Fibroblast of the conjunctiva (primary cell): ENCODE results near the gene PKNOX2.
"Not testable (repeated sequence)": the region's sequence is repeated elsewhere in the genome, so short reads cannot be mapped to it uniquely, and the experiment has no call there.

Experiments used
- DNase-seq: peaks from one replicate; pipeline ENCODE4 v3.0.0-alpha.2; 2010; ENCODE audit warnings: low read depth

The PKNOX2 gene

GRCh38 chr11:125202977-125203376 lies 38.4 kb downstream of the PKNOX2 start:
- DNase-seq: no peak

GRCh38 chr11:125207866-125208425 lies 43.4 kb downstream of the PKNOX2 start:
- peak; percentile 18 for DNase-seq

- no peak for DNase-seq
These were observed 45.5 kb downstream of the PKNOX2 start for GRCh38 chr11:125210066-125210465.

- no peak for DNase-seq
These were observed 46.8 kb downstream of the PKNOX2 start for GRCh38 chr11:125211191-125211947.

GRCh38 chr11:125211948-125212340 lies 47.4 kb downstream of the PKNOX2 start:
- DNase-seq: no peak

- DNase-seq: peak; percentile 18
These were observed 50.3 kb downstream of the PKNOX2 start for GRCh38 chr11:125214601-125215565.

- DNase-seq: peak; percentile 13
These were observed 51.4 kb downstream of the PKNOX2 start for GRCh38 chr11:125215976-125216375.

GRCh38 chr11:125218336-125218735 lies 53.8 kb downstream of the PKNOX2 start:
- DNase-seq: no peak

GRCh38 chr11:125221461-125221860 lies 56.9 kb downstream of the PKNOX2 start:
- no peak for DNase-seq

GRCh38 chr11:125222494-125222893 lies 57.9 kb downstream of the PKNOX2 start:
- DNase-seq: no peak

- DNase-seq: not testable (repeated sequence)
These were observed 58.6 kb downstream of the PKNOX2 start for GRCh38 chr11:125223161-125223560.

GRCh38 chr11:125223901-125224361 lies 59.4 kb downstream of the PKNOX2 start:
- DNase-seq: no peak

GRCh38 chr11:125224391-125225021 lies 60.0 kb downstream of the PKNOX2 start:
- peak; percentile 34 for DNase-seq

GRCh38 chr11:125225401-125225800 lies 60.9 kb downstream of the PKNOX2 start:
- no peak for DNase-seq

- no peak for DNase-seq
These were observed 61.5 kb downstream of the PKNOX2 start for GRCh38 chr11:125226031-125226430.

GRCh38 chr11:125226706-125227105 lies 62.2 kb downstream of the PKNOX2 start:
- DNase-seq: no peak

- DNase-seq: no peak
These were observed 62.6 kb downstream of the PKNOX2 start for GRCh38 chr11:125227151-125227550.

GRCh38 chr11:125228445-125228844 lies 63.9 kb downstream of the PKNOX2 start:
- no peak for DNase-seq

- no peak for DNase-seq
These were observed 64.4 kb downstream of the PKNOX2 start for GRCh38 chr11:125228993-125229392.

- DNase-seq: no peak
These were observed 65.4 kb downstream of the PKNOX2 start for GRCh38 chr11:125229916-125230315.

- no peak for DNase-seq
These were observed 68.6 kb downstream of the PKNOX2 start for GRCh38 chr11:125233116-125233515.

GRCh38 chr11:125233736-125234275 lies 69.3 kb downstream of the PKNOX2 start:
- DNase-seq: no peak
